CD4-positive, alpha-beta T cell treated with Interleukin-15 for 1 hour (primary cell): ENCODE measurements around the gene COCH.

Experiments
- DNase-seq: peaks from one replicate; pipeline ENCODE4 v3.0.0-alpha.2; 2020

Gene COCH

GRCh38 chr14:30874120-30874998, at the start of gene COCH:
Gene COCH, plus strand, starts transcription at chr14:30874559. Its CDS starts 380 bp downstream, at chr14:30874939.
- DNase-seq = peak; percentile 27

DNA sequence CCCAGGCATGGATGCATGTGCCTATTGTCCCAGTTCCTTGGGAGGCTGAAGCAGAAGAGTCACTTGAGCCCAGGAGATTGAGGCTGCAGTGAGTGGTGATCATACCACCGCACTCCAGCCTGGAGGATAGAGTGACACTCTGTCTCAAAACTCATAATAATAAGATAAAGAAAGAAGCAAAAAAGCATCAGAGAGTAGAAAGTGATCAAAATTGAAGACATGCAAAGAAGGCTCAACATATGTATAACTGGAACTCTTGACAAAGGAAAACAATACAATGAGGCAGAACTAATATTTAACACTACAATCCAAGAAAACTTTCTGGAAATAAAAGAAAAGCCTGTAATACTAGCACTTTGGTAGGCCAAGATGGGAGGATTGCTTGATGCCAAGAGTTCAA, 48.3 kb upstream of the COCH start:
- DNase-seq = no peak

GRCh38 chr14:30829853-30830252, 44.5 kb upstream of the COCH start:
- DNase-seq = no peak

GRCh38 chr14:30834353-30834752, 40.0 kb upstream of the COCH start:
- DNase-seq = no peak

DNA sequence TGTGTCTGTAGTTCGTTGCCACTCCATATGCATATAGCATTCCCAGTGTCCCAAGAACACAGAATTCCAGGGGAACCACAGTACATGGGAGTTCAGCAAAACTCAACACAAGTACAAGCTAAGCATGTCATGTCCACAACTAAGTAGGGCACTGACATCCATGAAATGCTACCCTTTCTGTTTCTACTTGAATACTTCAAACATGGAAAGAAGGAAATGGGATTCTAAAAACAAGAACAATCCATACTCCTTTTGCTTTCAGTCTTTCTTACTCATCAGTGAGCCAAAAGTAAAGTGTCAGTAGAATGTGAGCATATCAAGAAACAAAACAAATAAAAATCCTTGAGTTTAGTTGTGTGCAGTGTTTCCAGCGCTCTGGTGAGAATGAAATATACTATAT, 36.0 kb upstream of the COCH start:
- DNase-seq = no peak

GRCh38 chr14:30840086-30840779, 34.1 kb upstream of the COCH start:
- DNase-seq = no peak

DNA sequence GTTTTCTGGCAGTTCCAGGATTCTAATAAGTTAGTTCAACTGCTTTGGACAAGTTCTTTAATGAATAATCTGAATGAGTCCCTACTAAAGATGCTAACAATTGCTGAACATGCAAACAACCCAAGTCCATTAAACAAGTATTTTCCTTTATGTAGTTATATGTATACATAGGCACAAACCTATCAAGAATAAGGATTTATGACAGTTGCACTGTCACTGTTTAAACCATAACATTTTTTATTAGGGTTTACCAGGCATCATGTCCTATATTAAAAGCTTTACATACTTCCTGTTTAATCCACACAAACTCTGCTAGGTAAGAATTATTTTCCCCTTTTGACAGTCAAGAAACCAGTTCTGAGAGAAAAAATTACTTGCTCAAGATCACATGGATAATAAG, 31.9 kb upstream of the COCH start:
- no peak for DNase-seq

DNA sequence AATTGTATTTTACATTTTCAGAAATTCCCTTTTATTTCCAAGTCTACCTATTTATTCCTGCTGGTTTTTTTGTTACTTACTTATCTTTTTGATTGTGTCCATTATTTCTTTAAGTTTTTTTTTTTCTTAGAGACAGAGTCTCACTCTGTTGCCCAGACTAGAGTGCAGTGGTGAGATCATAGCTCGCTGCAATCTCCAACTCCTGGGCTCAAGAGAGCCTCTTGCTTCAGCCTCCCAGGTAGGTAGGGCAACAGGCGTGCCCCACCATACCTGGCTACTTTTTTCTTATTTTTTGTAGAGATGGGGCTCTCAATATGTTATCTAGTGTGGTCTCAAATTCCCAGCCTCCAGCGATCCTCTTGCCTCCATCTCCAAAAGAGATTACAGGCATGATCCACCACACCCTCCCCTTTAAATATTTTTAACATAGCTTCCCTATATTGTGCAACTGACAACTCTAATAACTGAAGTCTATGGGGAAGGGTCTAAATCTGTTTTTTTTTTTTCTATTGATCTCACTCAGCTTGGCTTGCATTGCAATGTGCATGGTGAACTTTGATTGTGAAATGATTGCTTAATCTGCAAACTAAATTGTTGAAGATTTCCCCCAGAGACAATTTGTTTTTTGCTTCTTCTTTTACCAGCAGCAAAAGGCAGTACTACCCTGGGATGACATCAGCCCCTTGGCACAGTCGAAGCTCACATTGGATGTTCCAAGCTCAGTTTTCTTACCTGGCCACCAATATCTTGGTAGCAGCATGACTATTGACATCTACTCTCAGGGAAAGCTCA, 25.7 kb upstream of the COCH start:
- DNase-seq = no peak

DNA sequence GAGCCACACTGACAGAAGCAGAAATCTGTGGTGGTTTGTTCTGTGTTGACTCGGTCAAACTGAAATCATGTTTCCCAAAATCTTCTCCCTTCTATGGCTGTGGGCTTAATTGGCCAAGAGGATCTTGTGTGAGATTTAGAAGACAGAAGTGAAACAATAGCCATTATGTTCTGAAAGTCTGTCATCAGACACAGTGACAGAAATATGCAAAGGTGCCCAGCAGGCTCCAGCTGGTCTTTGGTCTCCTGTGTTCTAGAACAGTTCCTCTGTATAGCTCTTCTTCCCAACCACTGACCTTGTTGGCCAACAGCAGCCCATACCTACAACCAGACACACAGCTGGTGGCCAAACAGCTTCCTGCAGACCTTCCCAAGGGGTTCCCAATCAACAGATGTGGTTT, 25.0 kb upstream of the COCH start:
- DNase-seq = no peak

DNA sequence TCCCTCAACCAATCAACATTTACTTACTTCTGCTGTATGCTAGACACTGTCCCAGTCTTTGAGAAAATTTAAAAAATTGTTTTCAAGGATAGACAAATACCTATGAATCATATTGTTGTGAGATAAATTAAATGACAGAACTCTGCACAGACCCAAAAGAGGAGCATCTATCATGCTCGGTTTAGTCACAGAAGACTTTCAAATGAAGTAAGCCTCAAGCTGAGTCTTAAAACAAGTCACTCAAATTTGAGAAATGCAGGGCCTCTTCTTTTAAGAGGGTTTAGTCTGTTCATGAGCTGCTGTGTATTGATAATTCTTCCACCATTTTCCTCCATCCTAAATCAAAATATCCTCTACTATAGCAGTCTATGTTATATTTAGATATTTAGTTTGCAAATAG, 24.4 kb upstream of the COCH start:
- no peak for DNase-seq

DNA sequence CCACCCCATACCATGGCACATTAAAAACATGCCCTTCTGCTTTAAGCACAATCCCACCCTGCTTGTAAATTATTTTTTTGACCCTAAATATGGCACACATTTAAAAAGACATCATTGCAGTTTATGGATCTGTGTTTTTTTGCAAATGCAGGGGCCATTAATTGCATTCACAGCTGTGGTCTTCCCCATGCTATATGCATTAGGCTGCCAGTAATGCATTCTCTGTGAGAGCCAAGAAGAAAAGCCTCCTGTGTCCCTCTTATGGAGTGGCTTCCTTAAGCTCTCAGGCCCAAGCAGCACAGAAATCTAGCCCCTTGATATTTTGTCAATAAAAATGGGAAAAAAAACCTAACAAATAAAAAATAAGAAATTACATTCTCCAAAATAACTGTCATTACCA, 20.4 kb upstream of the COCH start:
- DNase-seq = no peak

DNA sequence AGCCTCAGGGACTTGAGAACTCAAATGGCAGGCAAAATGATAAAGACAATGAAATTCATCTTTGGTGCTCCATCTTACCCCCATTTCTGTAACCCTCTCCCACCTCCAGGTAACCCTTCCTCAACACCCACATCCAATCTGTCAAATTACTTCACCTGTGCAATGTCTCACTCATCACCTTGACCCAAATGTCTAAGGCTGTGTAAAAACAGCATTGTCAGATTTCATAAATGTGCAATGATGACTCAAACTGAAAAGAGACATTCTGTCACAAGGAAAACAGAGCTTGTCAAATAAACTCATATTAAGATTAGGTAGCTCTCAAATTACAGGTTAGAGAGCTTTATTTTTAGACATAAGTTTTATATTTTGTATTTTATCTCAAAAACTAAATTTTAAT, 19.9 kb upstream of the COCH start:
- no peak for DNase-seq

DNA sequence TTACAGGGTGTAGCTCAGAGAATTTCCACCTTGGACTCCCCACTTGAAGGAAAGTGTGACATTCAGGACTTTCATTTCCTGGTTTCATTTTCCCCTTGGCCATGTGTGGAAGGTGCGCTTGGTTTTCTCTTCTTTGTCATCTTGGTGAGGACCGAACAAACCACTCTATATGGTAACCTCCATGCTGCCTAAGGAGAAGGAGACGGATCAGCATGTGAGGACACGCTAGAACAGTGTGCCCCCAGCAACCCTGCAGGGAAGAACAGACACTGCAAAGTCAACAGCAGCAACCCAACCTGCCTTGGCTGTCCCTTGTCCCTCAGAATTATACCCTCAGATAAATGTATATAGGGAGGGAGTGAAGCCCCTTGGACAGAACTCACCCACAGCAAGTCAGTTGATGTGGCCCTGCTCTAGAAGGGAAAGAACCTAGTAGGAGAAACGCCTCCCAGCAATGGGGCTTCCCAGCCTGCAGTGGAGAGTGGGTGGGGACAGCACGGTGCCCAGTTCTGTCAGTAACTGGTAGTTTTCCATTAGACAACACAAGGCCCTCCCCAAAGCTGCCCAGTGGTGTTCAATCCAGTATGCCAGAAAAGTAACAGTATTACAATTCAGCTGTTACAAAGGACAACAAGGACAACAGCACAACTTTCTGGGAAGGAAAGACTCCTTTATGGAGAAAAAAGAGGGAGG, 18.9 kb upstream of the COCH start:
- DNase-seq = no peak

DNA sequence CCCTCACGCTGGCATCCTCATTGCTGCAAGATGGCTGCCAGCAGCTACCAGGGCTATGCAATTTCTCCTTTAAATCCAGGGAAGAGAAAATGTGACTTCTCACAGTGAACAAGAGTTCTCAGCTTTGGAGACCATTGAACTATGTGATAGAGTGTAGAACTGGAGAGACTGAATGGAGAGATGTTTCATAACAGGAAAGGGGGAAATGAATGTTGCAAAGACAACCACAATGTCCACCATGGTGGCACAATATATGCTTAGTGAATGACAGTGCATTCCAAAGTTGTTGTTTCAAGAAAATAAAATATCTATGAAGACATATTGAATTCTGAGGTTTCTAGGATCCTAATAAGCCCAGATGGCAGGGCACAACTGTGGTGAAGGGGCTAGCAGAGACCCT, 13.2 kb upstream of the COCH start:
- DNase-seq = no peak

- DNase-seq = no peak
Observed at GRCh38 chr14:30864934-30865333, 9.4 kb upstream of the COCH start.

- no peak for DNase-seq
Observed at GRCh38 chr14:30868736-30869135, 5.6 kb upstream of the COCH start.

DNA sequence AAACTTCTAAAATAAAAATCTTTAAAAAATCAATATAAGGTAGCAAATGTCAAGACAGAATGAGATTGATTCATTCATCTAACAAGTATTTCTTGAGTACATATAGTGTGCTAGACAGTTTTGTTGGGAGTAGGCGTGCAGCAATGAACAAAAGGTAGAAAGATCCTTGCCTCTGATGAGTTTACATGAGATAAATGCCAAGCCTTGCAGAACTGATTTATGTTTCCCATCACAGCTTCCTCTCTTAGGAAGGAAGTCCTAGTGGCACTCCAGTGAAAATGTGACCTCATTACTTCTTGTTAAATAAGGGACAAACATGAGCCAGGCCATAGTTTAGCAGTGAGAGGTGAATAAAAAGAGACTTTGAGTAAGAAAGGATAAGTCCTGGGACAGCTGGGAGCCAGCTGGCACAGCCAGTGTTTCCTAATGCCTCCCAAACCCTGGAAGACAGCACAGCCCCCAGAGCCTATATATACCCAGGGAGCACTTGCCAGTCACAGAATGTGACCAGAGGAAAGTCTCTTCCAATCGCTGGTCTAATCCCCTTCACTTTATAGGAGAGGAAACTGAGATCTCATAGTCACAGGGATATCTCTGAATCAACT, 4.7 kb upstream of the COCH start:
- DNase-seq = no peak

DNA sequence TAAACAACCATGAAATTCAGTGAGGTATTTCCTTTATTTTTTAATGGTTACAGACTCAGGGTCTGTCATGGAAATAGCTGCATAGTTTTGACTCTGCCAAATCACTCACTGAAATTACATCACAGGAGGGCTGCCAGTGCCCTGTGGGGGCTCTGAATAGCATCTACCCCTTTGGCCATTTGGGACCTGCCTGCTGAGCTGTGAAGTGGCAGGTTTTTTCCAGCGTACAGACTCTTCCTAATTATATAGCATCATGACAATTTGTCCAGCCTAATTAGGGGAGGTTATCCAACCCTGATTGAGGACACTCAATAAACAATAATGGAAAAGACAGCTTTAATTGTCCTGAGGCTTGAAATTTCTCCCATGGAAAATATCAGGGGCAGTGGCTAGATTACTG, 1.8 kb upstream of the COCH start:
- DNase-seq = no peak

DNA sequence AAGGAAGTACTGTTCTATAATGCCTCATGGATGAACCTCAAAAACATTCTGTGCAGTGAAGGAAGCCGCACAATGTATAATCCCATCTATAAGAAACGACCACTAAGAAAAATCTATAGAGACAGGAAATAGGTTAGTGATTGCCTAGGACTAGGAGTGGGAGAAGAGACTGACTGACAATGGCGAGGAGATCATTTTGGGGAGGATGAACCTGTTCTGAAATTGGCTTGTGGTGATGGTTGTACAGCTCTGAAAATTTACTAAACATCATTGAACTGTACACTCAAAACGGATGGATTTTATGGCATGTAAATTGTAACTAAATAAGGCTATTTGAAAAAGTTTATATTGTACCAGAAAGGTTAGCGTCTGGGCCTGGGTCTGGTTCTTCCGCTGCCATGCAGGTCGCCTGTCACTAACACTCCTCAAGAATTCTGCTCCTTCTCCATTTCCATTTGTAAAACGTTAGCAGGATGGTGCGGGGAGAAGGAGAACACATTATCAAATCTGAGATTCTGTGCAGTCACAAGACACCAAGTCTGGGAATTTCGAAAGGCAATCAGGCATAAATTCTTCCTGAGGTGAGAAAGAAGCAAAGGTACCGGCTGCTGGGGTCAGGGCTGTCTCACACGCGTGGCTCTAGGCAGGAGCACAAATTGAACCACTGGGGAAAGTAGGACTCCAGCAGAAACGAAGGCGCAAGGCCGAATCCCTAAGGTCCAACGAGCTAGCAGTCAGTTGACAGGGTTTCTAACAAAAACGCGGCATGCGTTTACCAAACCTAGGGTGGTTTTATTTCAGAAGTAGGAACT, 845 bp upstream of the COCH start:
- no peak for DNase-seq

- no peak for DNase-seq
Observed at GRCh38 chr14:30874999-30875787, 834 bp downstream of the COCH start.

- no peak for DNase-seq
Observed at GRCh38 chr14:30875788-30876053, 1.4 kb downstream of the COCH start.
